DOHH2 (cell line): ENCODE measurements around the gene SCIN.

Experiments used
- CTCF ChIP-seq: fragments of 200-600 bp; sonication (generic); IDR thresholded peaks from one replicate; pipeline ENCODE4 v1.5.1; 2014; ENCODE audit warnings: antibody characterized with exemption, mild to moderate bottlenecking, low read depth, low read length; ENCODE audit not compliant: poor library complexity, severe bottlenecking
- EZH2phosphoT487 ChIP-seq: fragments of 200-600 bp; sonication (generic); IDR thresholded peaks from 2 replicates; pipeline ENCODE4 v1.6.1; 2017; ENCODE audit warnings: borderline replicate concordance, mild to moderate bottlenecking, antibody characterized with exemption, low read length, moderate library complexity, mixed read lengths

DNA sequence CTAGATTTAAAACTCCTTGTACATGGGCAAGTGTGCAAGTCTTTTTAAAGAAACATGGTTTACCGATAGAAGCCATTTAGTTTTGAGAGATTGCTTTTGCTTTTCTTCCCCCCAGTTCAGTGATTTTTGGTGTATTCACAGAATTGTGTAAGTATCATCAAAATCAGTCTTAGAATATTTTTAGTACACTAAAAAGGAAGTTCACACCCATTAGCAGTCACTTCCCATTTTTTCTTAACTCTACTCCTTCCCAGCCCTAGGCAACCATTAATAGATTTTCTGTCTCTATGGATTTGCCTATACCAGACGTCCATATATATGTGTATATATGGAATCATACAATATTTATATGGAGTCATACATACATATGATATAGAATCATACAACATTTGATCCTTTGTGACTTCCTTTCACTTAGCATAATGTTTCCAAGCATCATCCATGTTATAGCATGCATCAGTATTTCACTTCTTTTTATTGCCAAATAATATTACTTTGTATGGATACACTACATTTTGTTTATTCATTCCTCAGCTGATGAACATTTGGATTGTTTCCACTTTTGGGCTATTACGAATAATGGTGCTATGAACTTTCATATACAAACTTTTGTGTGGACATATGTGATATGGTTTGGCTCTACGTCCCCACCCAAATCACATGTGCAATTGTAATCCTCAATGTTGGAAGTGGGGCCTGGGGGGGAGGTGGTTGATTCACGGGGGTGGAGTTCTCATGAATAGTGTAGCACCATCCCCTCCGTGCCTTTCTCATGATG lies 100.4 kb downstream of the SCIN start:
- TF ChIP-seq EZH2phosphoT487 (no peak), CTCF (no peak)
